ENCODE data around the gene KLHL30.

Gene KLHL30

GRCh38 chr2:238158509-238159070 is 20.1 kb downstream of the KLHL30 start, which contains the start of gene ERFE:
Gene ERFE, plus strand, starts transcription at chr2:238158970. Its CDS starts 38 bp downstream, at chr2:238159008.
- peaks cover 5 to 19% of the 10 kb centered on the region in 2 donors for H3K27me3 ChIP-seq (ENCODE audit: control insufficient read depth in 2 of 2, insufficient read depth in 2 of 2, low read length in 2 of 2)
- no peak within 1 kb of the TSS for H3K27ac ChIP-seq (ENCODE audit: low read depth in 2 of 2, low read length in 2 of 2)
- no peaks in the 10 kb centered on the region for H3K36me3 ChIP-seq (ENCODE audit: control insufficient read depth in 2 of 2, insufficient read depth in 2 of 2, low read length in 2 of 2)
- peak within 1 kb of the TSS; percentile 20 to 31 for H3K4me3 ChIP-seq (ENCODE audit: low read length in 2 of 2)
- H3K9me3 ChIP-seq (ENCODE audit: control insufficient read depth in 2 of 2, low read length in 2 of 2) = no peaks in the 10 kb centered on the region
- no peak within 1 kb of the TSS for H3K9ac ChIP-seq (ENCODE audit: low read depth in 1 of 2, low read length in 2 of 2)
- peaks cover 3 to 8% of the 10 kb centered on the region in 2 donors for H3K4me1 ChIP-seq (ENCODE audit: control insufficient read depth in 2 of 2, insufficient read depth in 2 of 2, low read length in 2 of 2)

- Histone ChIP-seq H3K9me3 (ENCODE audit: control insufficient read depth in 2 of 2, low read length in 2 of 2) (no peaks in the 10 kb centered on the region), H3K9ac (ENCODE audit: low read depth in 1 of 2, low read length in 2 of 2) (no peak overlapping the region), H3K4me3 (ENCODE audit: low read length in 2 of 2) (peak overlapping the region; percentile 20 to 31), H3K27me3 (ENCODE audit: control insufficient read depth in 2 of 2, insufficient read depth in 2 of 2, low read length in 2 of 2) (peaks cover 5 to 19% of the 10 kb centered on the region in 2 donors), H3K4me1 (ENCODE audit: control insufficient read depth in 2 of 2, insufficient read depth in 2 of 2, low read length in 2 of 2) (peaks cover 3 to 8% of the 10 kb centered on the region in 2 donors), H3K27ac (ENCODE audit: low read depth in 2 of 2, low read length in 2 of 2) (no peak overlapping the region), H3K36me3 (ENCODE audit: control insufficient read depth in 2 of 2, insufficient read depth in 2 of 2, low read length in 2 of 2) (no peaks in the 10 kb centered on the region)
Observed at GRCh38 chr2:238159071-238159539, 20.6 kb downstream of the KLHL30 start.

- Histone ChIP-seq H3K9me3 (ENCODE audit: control insufficient read depth in 2 of 2, low read length in 2 of 2) (no peaks in the 10 kb centered on the region), H3K4me1 (ENCODE audit: control insufficient read depth in 2 of 2, insufficient read depth in 2 of 2, low read length in 2 of 2) (peaks cover 3 to 8% of the 10 kb centered on the region in 2 donors), H3K36me3 (ENCODE audit: control insufficient read depth in 2 of 2, insufficient read depth in 2 of 2, low read length in 2 of 2) (no peaks in the 10 kb centered on the region), H3K4me3 (ENCODE audit: low read length in 2 of 2) (no peak overlapping the region), H3K27ac (ENCODE audit: low read depth in 2 of 2, low read length in 2 of 2) (no peak overlapping the region), H3K9ac (ENCODE audit: low read depth in 1 of 2, low read length in 2 of 2) (no peak overlapping the region), H3K27me3 (ENCODE audit: control insufficient read depth in 2 of 2, insufficient read depth in 2 of 2, low read length in 2 of 2) (peaks cover 7 to 19% of the 10 kb centered on the region in 2 donors)
Observed at GRCh38 chr2:238159661-238160205, 21.3 kb downstream of the KLHL30 start.

- Histone ChIP-seq H3K36me3 (ENCODE audit: control insufficient read depth in 2 of 2, insufficient read depth in 2 of 2, low read length in 2 of 2) (no peaks in the 10 kb centered on the region), H3K4me3 (ENCODE audit: low read length in 2 of 2) (no peak overlapping the region), H3K4me1 (ENCODE audit: control insufficient read depth in 2 of 2, insufficient read depth in 2 of 2, low read length in 2 of 2) (peaks cover 3 to 8% of the 10 kb centered on the region in 2 donors), H3K27ac (ENCODE audit: low read depth in 2 of 2, low read length in 2 of 2) (no peak overlapping the region), H3K9ac (ENCODE audit: low read depth in 1 of 2, low read length in 2 of 2) (no peak overlapping the region), H3K9me3 (ENCODE audit: control insufficient read depth in 2 of 2, low read length in 2 of 2) (no peaks in the 10 kb centered on the region), H3K27me3 (ENCODE audit: control insufficient read depth in 2 of 2, insufficient read depth in 2 of 2, low read length in 2 of 2) (peaks cover 7 to 19% of the 10 kb centered on the region in 2 donors)
Observed at GRCh38 chr2:238160206-238161129, 22.0 kb downstream of the KLHL30 start.

DNA sequence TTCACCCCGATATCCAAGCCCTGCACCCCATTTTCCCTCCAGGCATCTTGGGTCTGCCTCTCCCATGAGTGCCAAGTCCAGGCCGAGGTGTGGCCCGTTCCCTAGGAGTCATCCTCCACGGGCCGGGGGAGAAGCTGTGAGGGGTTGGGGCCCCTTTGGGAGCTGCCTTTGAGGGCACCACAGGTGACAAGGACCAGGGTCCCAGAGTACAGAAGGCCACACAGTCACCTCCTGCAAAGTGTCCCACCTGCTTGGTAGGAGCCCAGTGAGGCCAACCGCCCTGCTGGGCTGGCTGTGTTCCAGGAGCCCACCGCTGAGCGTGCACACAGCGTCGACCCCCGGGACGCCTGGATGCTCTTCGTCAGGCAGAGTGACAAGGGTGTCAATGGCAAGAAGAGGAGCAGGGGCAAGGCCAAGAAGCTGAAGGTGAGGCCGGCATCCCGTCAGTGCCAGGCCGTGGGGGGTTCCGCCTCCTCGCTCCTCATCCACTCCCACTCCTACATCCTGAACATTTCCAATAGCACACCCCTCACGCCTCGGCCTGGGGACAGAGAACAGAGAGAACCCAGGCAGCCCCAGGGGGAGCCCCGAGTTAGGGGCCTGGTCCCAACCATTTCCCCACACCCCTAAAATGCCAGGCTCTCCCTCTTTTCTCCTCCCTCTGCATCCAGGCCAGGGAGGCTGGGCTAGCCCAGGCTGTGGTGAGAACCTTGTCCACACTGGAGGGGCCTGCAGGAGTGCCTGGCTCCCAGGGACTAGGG is 23.0 kb downstream of the KLHL30 start:
- H3K9me3 ChIP-seq (ENCODE audit: control insufficient read depth in 2 of 2, low read length in 2 of 2) = no peaks in the 10 kb centered on the region
- no peaks in the 10 kb centered on the region for H3K36me3 ChIP-seq (ENCODE audit: control insufficient read depth in 2 of 2, insufficient read depth in 2 of 2, low read length in 2 of 2)
- H3K9ac ChIP-seq (ENCODE audit: low read depth in 1 of 2, low read length in 2 of 2) = no peak overlapping the region
- peaks cover 3 to 8% of the 10 kb centered on the region in 2 donors for H3K4me1 ChIP-seq (ENCODE audit: control insufficient read depth in 2 of 2, insufficient read depth in 2 of 2, low read length in 2 of 2)
- no peak overlapping the region for H3K4me3 ChIP-seq (ENCODE audit: low read length in 2 of 2)
- H3K27ac ChIP-seq (ENCODE audit: low read depth in 2 of 2, low read length in 2 of 2) = no peak overlapping the region
- peaks cover 7 to 19% of the 10 kb centered on the region in 2 donors for H3K27me3 ChIP-seq (ENCODE audit: control insufficient read depth in 2 of 2, insufficient read depth in 2 of 2, low read length in 2 of 2)

- H3K27ac ChIP-seq (ENCODE audit: low read depth in 2 of 2, low read length in 2 of 2) = no peak overlapping the region
- no peaks in the 10 kb centered on the region for H3K9me3 ChIP-seq (ENCODE audit: control insufficient read depth in 2 of 2, low read length in 2 of 2)
- H3K4me1 ChIP-seq (ENCODE audit: control insufficient read depth in 2 of 2, insufficient read depth in 2 of 2, low read length in 2 of 2) = peaks cover 3 to 8% of the 10 kb centered on the region in 2 donors
- peaks cover 7 to 19% of the 10 kb centered on the region in 2 donors for H3K27me3 ChIP-seq (ENCODE audit: control insufficient read depth in 2 of 2, insufficient read depth in 2 of 2, low read length in 2 of 2)
- no peak overlapping the region for H3K9ac ChIP-seq (ENCODE audit: low read depth in 1 of 2, low read length in 2 of 2)
- H3K36me3 ChIP-seq (ENCODE audit: control insufficient read depth in 2 of 2, insufficient read depth in 2 of 2, low read length in 2 of 2) = no peaks in the 10 kb centered on the region
- no peak overlapping the region for H3K4me3 ChIP-seq (ENCODE audit: low read length in 2 of 2)
Observed at GRCh38 chr2:238162251-238162845, 23.9 kb downstream of the KLHL30 start.

GRCh38 chr2:238162846-238163441 is 24.5 kb downstream of the KLHL30 start:
- peaks cover 3 to 8% of the 10 kb centered on the region in 2 donors for H3K4me1 ChIP-seq (ENCODE audit: control insufficient read depth in 2 of 2, insufficient read depth in 2 of 2, low read length in 2 of 2)
- peaks cover 7 to 19% of the 10 kb centered on the region in 2 donors for H3K27me3 ChIP-seq (ENCODE audit: control insufficient read depth in 2 of 2, insufficient read depth in 2 of 2, low read length in 2 of 2)
- no peak overlapping the region for H3K27ac ChIP-seq (ENCODE audit: low read depth in 2 of 2, low read length in 2 of 2)
- no peak overlapping the region for H3K9ac ChIP-seq (ENCODE audit: low read depth in 1 of 2, low read length in 2 of 2)
- no peaks in the 10 kb centered on the region for H3K9me3 ChIP-seq (ENCODE audit: control insufficient read depth in 2 of 2, low read length in 2 of 2)
- H3K36me3 ChIP-seq (ENCODE audit: control insufficient read depth in 2 of 2, insufficient read depth in 2 of 2, low read length in 2 of 2) = peaks cover 0 to 4% of the 10 kb centered on the region in 2 donors
- H3K4me3 ChIP-seq (ENCODE audit: low read length in 2 of 2) = no peak overlapping the region

GRCh38 chr2:238163481-238164198 is 25.2 kb downstream of the KLHL30 start:
- peaks cover 0 to 2% of the 10 kb centered on the region in 2 donors for H3K4me1 ChIP-seq (ENCODE audit: control insufficient read depth in 2 of 2, insufficient read depth in 2 of 2, low read length in 2 of 2)
- peaks cover 1 to 5% of the 10 kb centered on the region in 2 donors for H3K36me3 ChIP-seq (ENCODE audit: control insufficient read depth in 2 of 2, insufficient read depth in 2 of 2, low read length in 2 of 2)
- H3K9ac ChIP-seq (ENCODE audit: low read depth in 1 of 2, low read length in 2 of 2) = no peak overlapping the region
- no peak overlapping the region for H3K27ac ChIP-seq (ENCODE audit: low read depth in 2 of 2, low read length in 2 of 2)
- H3K4me3 ChIP-seq (ENCODE audit: low read length in 2 of 2) = no peak overlapping the region
- peaks cover 7 to 19% of the 10 kb centered on the region in 2 donors for H3K27me3 ChIP-seq (ENCODE audit: control insufficient read depth in 2 of 2, insufficient read depth in 2 of 2, low read length in 2 of 2)
- H3K9me3 ChIP-seq (ENCODE audit: control insufficient read depth in 2 of 2, low read length in 2 of 2) = no peaks in the 10 kb centered on the region

- peaks cover 4 to 11% of the 10 kb centered on the region in 2 donors for H3K27me3 ChIP-seq (ENCODE audit: control insufficient read depth in 2 of 2, insufficient read depth in 2 of 2, low read length in 2 of 2)
Observed at GRCh38 chr2:238164906-238165287, 26.4 kb downstream of the KLHL30 start.

More at GRCh38 chr2:238164906-238165287, 26.4 kb downstream of the KLHL30 start:
- Histone ChIP-seq H3K9me3 (ENCODE audit: control insufficient read depth in 2 of 2, low read length in 2 of 2) (no peaks in the 10 kb centered on the region), H3K4me3 (ENCODE audit: low read length in 2 of 2) (no peak overlapping the region), H3K9ac (ENCODE audit: low read depth in 1 of 2, low read length in 2 of 2) (no peak overlapping the region), H3K27ac (ENCODE audit: low read depth in 2 of 2, low read length in 2 of 2) (no peak overlapping the region), H3K4me1 (ENCODE audit: control insufficient read depth in 2 of 2, insufficient read depth in 2 of 2, low read length in 2 of 2) (peaks cover 0 to 2% of the 10 kb centered on the region in 2 donors), H3K36me3 (ENCODE audit: control insufficient read depth in 2 of 2, insufficient read depth in 2 of 2, low read length in 2 of 2) (peaks cover 11 to 15% of the 10 kb centered on the region in 2 donors)

All from mucosa of rectum (tissue), 2 donors.